Upper lobe of right lung (tissue), 1 donor: ENCODE measurements around the gene PGR. TPM values are rescaled to one million over a fixed set of nuclear protein-coding genes. Genes with fewer than 3 reads are reported as not detected.

Experiments used
- ATAC-seq: fragments of 200-7000 bp; cut with Tn5 transposase; one replicate; pipeline ENCODE4 v1.9.1; 2020; ENCODE audit warnings: mild to moderate bottlenecking, moderate library complexity
- DNase-seq: peaks from one replicate; pipeline ENCODE4 v3.0.0-alpha.2; 2020
- H3K27ac ChIP-seq: fragments of 200-600 bp; one replicate; pipeline ENCODE4 v1.8.0; 2022
- H3K27me3 ChIP-seq: fragments of 200-600 bp; one replicate; pipeline ENCODE4 v1.8.0; 2022; ENCODE audit warnings: mild to moderate bottlenecking
- H3K36me3 ChIP-seq: fragments of 200-600 bp; one replicate; pipeline ENCODE4 v1.8.0; 2022
- H3K4me1 ChIP-seq: fragments of 200-600 bp; one replicate; pipeline ENCODE4 v1.8.0; 2022
- H3K4me3 ChIP-seq: fragments of 200-600 bp; one replicate; pipeline ENCODE4 v1.8.0; 2022; ENCODE audit warnings: mild to moderate bottlenecking
- H3K9me3 ChIP-seq: fragments of 200-600 bp; one replicate; pipeline ENCODE4 v1.8.0; 2022
- CTCF ChIP-seq: fragments of 200-600 bp; IDR thresholded peaks from one replicate; pipeline ENCODE4 v1.8.0; 2022; ENCODE audit warnings: antibody characterized with exemption
- intact Hi-C: fragments of 100-400 bp; cut with DNase I; formaldehyde crosslinking; loops from one replicate; pipeline ENCODE4 v1.11.0; 2022
- long read RNA-seq: library from polyadenylated mRNA; unstranded; transcript quantifications from one replicate; pipeline ENCODE4 v2.0.0, GENCODE V29; 2021
- total RNA-seq: library from RNA; stranded (reverse); fragmentation: NEBNext Ultra II Directional; extraction: Animal tissue kit (Norgen Biotek cat#: 25700); gene quantifications from one replicate; pipeline ENCODE4 v1.2.1, GENCODE V29; 2021
- donor health status: DM: no; HTN: yes; CAD: no; lungs with severe emphysema.

The PGR gene
- total RNA-seq: 3.0 TPM
- long read RNA-seq, full-length matches to known transcripts: 2 of 3 reads
- long read RNA-seq, partial matches to known transcripts: 1 of 3 reads
- long read RNA-seq, other reads (novel, unspliced or antisense): 0 of 3 reads

DNA sequence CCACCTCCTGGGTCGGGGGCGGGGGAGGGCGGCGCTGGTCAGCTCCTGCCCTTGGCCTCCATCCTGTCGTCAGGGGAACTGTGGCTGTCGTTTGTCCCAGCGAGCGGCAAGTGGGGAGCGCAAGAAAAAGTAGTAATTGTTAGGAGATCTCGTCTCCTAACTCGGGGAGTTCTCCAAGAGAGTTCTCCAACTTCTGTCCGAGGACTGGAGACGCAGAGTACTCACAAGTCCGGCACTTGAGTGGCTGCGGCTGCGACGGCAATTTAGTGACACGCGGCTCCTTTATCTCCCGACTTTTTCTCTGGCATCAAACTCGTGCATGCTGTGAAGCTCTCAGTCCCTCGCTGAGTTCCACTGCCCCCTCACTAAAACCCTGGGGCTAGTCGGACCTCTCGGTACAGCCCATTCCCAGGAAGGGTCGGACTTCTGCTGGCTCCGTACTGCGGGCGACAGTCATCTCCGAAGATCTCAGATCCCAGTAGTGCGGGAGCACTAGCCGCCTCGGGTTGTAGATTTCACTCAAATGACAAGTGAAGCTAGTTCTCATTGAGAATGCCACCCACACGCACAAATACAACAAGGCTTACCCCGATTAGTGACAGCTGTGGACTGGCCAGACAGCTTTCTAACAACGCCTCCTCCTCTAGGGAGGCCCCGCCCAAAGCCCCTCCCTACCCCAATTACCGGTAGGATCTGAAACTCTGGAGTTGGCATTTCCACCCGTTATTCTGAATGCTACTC lies at the start of gene PGR:
Gene PGR (minus strand): TSS at position 611 of the 741 bp plus-strand sequence. CDS start 743 bp downstream, outside the sequence.
- ATAC-seq: peak; percentile 66
- Histone ChIP-seq H3K36me3 (no peaks in the 10 kb centered on the region), H3K27me3 (peaks cover 40% of the 10 kb centered on the region), H3K4me3 (peak within 1 kb of the TSS; percentile 54), H3K9me3 (no peaks in the 10 kb centered on the region), H3K4me1 (no peaks in the 10 kb centered on the region), H3K27ac (no peak within 1 kb of the TSS)
- intact Hi-C loops: no loop called here
- DNase-seq: peak; percentile 70
- TF ChIP-seq CTCF: no peak

- TF ChIP-seq CTCF: no peak
- Histone ChIP-seq H3K9me3 (no peaks in the 10 kb centered on the region), H3K27me3 (no peaks in the 10 kb centered on the region), H3K4me3 (no peak overlapping the region), H3K36me3 (no peaks in the 10 kb centered on the region), H3K4me1 (no peaks in the 10 kb centered on the region), H3K27ac (no peak overlapping the region)
- ATAC-seq: no peak
- intact Hi-C loops: no loop called here
- DNase-seq: no peak
These were observed 46.8 kb upstream of the PGR start for GRCh38 chr11:101176381-101176780.

DNA sequence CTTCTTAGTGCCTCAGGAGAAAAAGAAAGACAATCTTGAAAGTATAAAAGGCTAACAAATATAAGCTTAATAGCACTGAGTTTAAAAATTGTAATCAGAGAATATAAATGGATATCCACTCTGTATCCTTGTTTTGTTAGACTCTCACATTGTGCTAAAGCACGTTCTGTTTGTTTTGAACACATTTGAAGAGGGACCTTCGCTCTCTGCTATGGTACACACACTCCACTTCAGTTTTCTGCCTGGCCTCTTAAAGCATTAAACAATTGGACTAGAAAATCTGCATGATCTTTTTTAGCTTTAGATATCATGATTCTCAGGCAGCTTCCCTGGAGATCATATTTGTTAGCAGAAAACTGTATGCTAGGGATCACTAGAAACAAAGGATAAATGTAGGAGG lies 40.3 kb upstream of the PGR start:
- H3K27me3 ChIP-seq: no peaks in the 10 kb centered on the region
- ATAC-seq: no peak
- no peak overlapping the region for H3K27ac ChIP-seq
- no peaks in the 10 kb centered on the region for H3K4me1 ChIP-seq
- DNase-seq: no peak
- H3K36me3 ChIP-seq: no peaks in the 10 kb centered on the region
- H3K4me3 ChIP-seq: no peak overlapping the region
- TF ChIP-seq CTCF: no peak
- intact Hi-C loops: no loop called here
- no peaks in the 10 kb centered on the region for H3K9me3 ChIP-seq

DNA sequence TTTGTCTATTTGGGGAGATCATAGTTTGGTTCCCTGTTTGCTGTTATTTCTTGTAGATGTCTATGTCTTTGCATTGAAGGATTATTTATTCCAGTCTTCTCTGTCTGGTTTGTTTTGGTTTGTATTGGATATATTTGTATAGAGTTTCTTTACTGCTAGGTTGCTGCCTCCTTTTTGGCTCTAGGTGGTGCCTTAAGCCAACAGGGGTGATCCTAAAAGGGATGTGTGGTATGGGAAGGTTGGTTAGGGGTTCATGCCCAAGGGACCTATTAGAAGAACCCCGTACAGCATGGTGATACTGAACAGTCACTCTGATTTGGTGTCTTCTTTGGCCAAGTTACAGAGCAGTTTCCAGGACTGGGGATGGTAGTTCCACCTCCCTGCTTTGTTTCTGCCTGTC lies 36.4 kb upstream of the PGR start:
- no peak overlapping the region for H3K27ac ChIP-seq
- intact Hi-C loops: no loop called here
- H3K9me3 ChIP-seq: no peaks in the 10 kb centered on the region
- no peak for TF ChIP-seq CTCF
- H3K27me3 ChIP-seq: no peaks in the 10 kb centered on the region
- ATAC-seq: no peak
- H3K36me3 ChIP-seq: no peaks in the 10 kb centered on the region
- no peak overlapping the region for H3K4me3 ChIP-seq
- no peak for DNase-seq
- H3K4me1 ChIP-seq: no peaks in the 10 kb centered on the region

DNA sequence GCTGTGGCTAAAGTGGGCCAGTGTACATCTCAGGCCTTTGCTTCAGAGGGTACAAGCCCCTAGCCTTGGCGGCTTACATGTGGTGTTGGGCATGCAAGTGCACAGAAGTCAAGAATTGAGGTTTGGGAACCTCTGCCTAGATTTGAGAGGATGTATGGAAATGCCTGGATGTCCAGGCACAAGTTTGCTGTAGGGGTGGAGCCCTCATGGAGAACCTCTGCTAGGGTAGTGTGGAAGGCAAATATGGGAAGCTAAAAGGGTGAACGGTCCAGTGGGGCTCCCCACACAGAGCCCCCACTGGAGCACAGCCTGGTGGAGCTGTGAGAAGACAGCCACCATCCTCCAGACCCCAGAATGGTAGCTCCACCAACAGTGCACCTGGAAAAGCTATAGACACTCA lies 28.5 kb upstream of the PGR start:
- H3K27me3 ChIP-seq: no peaks in the 10 kb centered on the region
- intact Hi-C loops: no loop called here
- DNase-seq: no peak
- ATAC-seq: no peak
- no peak overlapping the region for H3K27ac ChIP-seq
- no peaks in the 10 kb centered on the region for H3K36me3 ChIP-seq
- no peak for TF ChIP-seq CTCF
- no peaks in the 10 kb centered on the region for H3K9me3 ChIP-seq
- H3K4me1 ChIP-seq: no peaks in the 10 kb centered on the region
- no peak overlapping the region for H3K4me3 ChIP-seq
